Epithelial cell of proximal tubule (primary cell): ENCODE data around the gene MAN2A2. TPM values are rescaled to one million over a fixed set of nuclear protein-coding genes. Genes with fewer than 3 reads are reported as not detected.
"Not testable (repeated sequence)": the region's sequence is repeated elsewhere in the genome, so short reads cannot be mapped to it uniquely, and the experiment has no call there.

Experiments used
- DNase-seq: peaks from one replicate; pipeline ENCODE4 v3.0.0-alpha.2; 2011; ENCODE audit warnings: low read depth
- H3K4me3 ChIP-seq: 2 replicates; pipeline ENCODE4 v1.5.1; 2011; ENCODE audit warnings: low read depth, mild to moderate bottlenecking, low read length
- total RNA-seq: library from RNA; depleted of rRNA; stranded (reverse); fragments of >200 nt; gene quantifications from 2 replicates; pipeline ENCODE4 v1.2.3, GENCODE V29; 2015
- TF ChIP-seq, protein P1 (sequence below): conservative IDR thresholded peaks from 2 replicates; pipeline ENCODE4 v1.5.1; 2012; ENCODE audit warnings: low read depth, mild to moderate bottlenecking, low read length

The MAN2A2 gene
- total RNA-seq, 1 donor from 2014 or later, result 25.3 TPM

- H3K4me3 ChIP-seq, result peak overlapping the region; percentile 83
- TF ChIP-seq, protein P1, sequence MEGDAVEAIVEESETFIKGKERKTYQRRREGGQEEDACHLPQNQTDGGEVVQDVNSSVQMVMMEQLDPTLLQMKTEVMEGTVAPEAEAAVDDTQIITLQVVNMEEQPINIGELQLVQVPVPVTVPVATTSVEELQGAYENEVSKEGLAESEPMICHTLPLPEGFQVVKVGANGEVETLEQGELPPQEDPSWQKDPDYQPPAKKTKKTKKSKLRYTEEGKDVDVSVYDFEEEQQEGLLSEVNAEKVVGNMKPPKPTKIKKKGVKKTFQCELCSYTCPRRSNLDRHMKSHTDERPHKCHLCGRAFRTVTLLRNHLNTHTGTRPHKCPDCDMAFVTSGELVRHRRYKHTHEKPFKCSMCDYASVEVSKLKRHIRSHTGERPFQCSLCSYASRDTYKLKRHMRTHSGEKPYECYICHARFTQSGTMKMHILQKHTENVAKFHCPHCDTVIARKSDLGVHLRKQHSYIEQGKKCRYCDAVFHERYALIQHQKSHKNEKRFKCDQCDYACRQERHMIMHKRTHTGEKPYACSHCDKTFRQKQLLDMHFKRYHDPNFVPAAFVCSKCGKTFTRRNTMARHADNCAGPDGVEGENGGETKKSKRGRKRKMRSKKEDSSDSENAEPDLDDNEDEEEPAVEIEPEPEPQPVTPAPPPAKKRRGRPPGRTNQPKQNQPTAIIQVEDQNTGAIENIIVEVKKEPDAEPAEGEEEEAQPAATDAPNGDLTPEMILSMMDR, result no peak
- DNase-seq, result no peak
Observed at GRCh38 chr15:90871139-90871715, 31.9 kb upstream of the MAN2A2 start.

DNA sequence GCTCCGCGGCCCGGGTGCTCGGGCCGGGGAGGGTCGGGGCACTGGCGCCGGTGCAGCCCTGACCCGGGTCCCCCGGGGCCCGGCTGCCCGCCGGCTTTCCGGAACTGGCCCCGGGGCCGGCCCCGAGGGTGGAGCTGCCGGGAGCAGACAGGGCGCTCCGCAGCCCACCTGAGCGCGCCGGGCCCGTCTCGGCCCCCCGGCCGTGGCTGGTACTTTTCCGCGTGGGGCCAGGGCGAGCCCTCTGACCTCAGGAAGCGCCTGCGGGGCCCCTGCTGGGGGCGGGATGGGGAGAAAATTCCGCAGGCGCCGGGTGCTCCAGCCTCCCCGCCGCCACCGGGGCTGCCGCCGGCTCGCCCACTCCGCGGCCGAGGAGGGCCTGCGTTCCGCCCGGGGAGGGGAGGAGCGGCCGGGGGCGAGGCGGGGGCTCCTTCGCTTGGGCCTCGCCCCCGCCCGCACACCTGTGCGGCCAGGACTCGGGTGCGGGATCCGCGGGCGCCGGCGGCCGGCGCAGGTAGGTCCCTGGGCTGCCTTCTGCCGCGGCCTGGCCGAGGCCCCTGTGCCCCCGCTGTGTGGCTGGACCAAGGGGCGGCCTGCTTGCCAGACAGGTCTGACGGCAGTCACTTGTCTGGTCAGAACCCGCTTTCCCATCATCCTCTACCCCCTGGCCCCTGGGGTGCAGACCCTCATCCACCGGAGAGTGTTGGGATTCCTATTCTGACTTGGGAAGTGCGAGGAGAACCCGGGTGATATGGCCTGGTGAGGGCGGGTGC is 31.2 kb upstream of the MAN2A2 start:
- DNase-seq, result no peak
- peak overlapping the region; percentile 83 for H3K4me3 ChIP-seq
- TF ChIP-seq, protein P1, result no peak

GRCh38 chr15:90872486-90873184 is 30.5 kb upstream of the MAN2A2 start:
- TF ChIP-seq, protein P1, result no peak
- peak overlapping the region; percentile 83 for H3K4me3 ChIP-seq
- no peak for DNase-seq

DNA sequence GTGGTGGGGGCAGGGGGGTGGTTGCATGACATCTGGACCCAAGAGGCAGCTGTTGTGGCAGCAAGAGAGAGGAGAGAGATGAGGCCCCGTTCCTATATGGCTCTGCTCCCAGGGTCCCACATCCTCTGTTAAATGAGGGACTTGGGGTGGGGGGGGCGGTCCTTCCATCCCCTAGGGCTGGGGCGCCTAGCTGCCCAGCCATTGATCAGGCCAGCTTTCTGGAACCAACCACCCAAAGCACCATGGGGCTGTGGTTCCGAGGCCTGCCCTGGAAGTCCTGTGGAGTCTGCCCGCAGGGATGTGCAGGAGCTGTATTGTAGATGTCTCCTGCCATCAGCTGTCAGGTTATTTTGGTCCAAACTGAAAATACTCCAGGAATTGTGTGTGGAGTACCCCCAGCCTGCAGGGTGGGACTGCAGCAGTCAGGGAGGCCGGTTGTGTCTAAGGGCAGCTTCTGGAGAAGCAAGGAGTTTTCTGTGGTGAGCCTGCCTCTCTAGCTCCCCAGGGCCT is 29.6 kb upstream of the MAN2A2 start:
- H3K4me3 ChIP-seq, result peak overlapping the region; percentile 14
- no peak for DNase-seq
- TF ChIP-seq, protein P1, result no peak

GRCh38 chr15:90873998-90874605 is 29.0 kb upstream of the MAN2A2 start:
- no peak for DNase-seq
- TF ChIP-seq, protein P1, result no peak
- peak overlapping the region; percentile 14 for H3K4me3 ChIP-seq

DNA sequence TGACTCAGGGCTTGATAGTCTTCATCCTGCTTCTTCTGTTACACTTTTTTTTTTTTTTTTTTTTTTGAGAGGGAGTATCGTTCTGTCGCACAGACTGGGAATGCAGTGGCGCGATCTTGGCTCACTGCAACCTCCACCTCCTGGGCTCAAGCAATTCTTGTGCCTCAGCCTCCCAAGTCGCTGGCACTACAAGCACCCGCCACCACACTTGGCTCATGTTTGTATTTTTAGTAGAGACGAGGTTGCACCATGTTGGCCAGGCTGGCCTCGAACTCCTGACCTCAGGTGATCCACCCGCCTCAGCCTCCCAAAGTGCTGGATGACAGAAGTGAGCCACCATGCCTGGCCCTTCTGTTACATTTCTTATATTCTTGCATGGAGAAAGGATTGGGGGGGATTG is 28.1 kb upstream of the MAN2A2 start:
- not testable (repeated sequence) for H3K4me3 ChIP-seq, DNase-seq

DNA sequence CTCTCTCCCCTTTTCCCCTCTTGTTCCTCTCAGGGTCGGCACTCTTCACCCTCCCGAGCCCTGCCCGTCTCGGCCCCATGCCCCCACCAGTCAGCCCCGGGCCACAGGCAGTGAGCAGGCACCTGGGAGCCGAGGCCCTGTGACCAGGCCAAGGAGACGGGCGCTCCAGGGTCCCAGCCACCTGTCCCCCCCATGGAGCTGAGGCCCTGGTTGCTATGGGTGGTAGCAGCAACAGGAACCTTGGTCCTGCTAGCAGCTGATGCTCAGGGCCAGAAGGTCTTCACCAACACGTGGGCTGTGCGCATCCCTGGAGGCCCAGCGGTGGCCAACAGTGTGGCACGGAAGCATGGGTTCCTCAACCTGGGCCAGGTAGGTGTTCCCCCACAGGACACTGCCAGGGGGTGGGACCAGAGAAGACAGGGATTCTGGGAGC is 27.5 kb upstream of the MAN2A2 start:
- H3K4me3 ChIP-seq, result no peak overlapping the region
- TF ChIP-seq, protein P1, result no peak
- DNase-seq, result no peak
